ENCODE results near the gene BID. TPM values are rescaled to one million over a fixed set of nuclear protein-coding genes. Genes with fewer than 3 reads are reported as not detected.
"Not testable (repeated sequence)": the region's sequence is repeated elsewhere in the genome, so short reads cannot be mapped to it uniquely, and the experiment has no call there.

Gene BID
- total RNA-seq, 1 donor from 2014 or later = 18.6 TPM

GRCh38 chr22:17769013-17769715, 5.1 kb downstream of the BID start:
- DNase-seq = no peak

- DNase-seq = no peak
Measured at GRCh38 chr22:17767233-17768065, 6.8 kb downstream of the BID start.

- DNase-seq = not testable (repeated sequence)
Measured at GRCh38 chr22:17764852-17765251, 9.4 kb downstream of the BID start.

GRCh38 chr22:17764036-17764435, 10.2 kb downstream of the BID start:
- DNase-seq = no peak

- DNase-seq = not testable (repeated sequence)
Measured at GRCh38 chr22:17763442-17763841, 10.8 kb downstream of the BID start.

- no peak for DNase-seq
Measured at GRCh38 chr22:17761138-17761488, 13.2 kb downstream of the BID start.

- DNase-seq = no peak
Measured at GRCh38 chr22:17754233-17754925, 19.9 kb downstream of the BID start.

GRCh38 chr22:17753401-17753989, 20.8 kb downstream of the BID start:
- no peak for DNase-seq

- DNase-seq = no peak
Measured at GRCh38 chr22:17751596-17751995, 22.7 kb downstream of the BID start.

GRCh38 chr22:17749605-17750395, 24.5 kb downstream of the BID start:
- DNase-seq = no peak

- no peak for DNase-seq
Measured at GRCh38 chr22:17748555-17749353, 25.5 kb downstream of the BID start.

GRCh38 chr22:17746916-17747315, 27.4 kb downstream of the BID start:
- DNase-seq = no peak

- DNase-seq = no peak
Measured at GRCh38 chr22:17744430-17744829, 29.8 kb downstream of the BID start.

GRCh38 chr22:17743661-17744411, 30.4 kb downstream of the BID start:
- no peak for DNase-seq

GRCh38 chr22:17742527-17742902, 31.8 kb downstream of the BID start:
- DNase-seq = peak; percentile 84

GRCh38 chr22:17741866-17742526, 32.3 kb downstream of the BID start:
- no peak for DNase-seq

GRCh38 chr22:17739196-17739975, 34.9 kb downstream of the BID start:
- no peak for DNase-seq

GRCh38 chr22:17738386-17739128, 35.7 kb downstream of the BID start:
- no peak for DNase-seq

Data from tongue (tissue), 2 donors.